ENCODE data around the gene NUP188.

NUP188 gene

DNA sequence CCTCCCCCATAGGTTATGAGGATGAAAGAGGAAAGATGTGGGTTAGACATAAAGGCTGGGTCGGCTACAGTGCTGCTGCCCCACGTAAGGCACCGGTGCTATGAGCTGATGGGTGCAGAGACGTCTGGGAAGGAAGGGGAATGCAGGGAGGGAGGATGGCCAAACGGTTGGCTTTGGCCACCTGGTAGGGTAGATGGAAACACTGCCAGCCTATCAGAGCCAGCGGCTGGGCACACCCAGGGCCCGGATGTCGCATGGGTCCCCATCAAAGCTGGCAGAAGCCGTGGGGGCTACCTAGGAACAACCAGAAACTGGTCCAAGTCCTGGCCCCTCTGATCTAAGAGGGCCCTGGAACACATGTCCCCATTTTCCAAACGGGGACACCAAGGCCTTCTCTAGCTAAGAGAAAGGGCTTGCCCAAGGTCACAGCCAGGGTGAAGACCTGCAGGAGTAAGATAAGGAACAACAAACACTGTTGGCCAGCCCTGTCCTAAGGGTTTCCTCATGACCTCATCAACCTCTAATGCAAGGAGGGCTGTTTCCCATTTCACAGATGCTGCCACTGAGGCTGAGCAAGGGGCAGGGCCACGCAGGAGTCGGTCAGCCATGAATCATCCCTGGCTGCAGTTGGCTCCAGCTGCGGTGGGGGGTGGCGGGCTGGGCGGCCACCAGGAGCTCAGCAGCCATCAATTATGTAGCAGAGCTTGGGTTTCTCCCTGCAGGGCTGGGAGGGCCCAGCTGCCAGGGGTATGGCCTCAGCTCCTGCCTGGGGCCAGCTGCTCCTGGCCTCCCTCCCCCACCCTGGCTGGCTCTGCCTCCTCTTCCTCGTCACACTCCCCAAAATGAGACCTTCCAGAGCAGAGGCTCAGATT is 75.8 kb downstream of the NUP188 start:
- peak overlapping the region; percentile 10; the same call in 1 of the 2 replicates for H3K27ac ChIP-seq (ENCODE audit: low read depth, low read length)

DNA sequence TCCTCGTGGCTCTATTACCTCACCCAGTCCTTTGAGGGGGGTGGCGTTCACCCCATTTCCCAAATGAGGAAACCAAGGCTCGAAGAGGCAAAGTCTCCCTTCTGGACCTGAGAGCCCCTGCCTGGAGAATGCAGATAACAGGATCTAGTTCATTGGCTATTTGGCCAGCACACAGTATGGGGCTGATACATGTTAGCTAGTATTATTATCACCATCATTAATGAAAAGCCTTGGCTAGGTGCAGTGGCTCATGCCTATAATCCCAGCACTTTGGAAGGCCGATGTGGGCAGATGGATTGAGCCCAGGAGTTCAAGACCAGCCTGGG is 76.4 kb downstream of the NUP188 start:
- peaks cover 10% of the 10 kb centered on the region; the same call in 1 of the 2 replicates for H3K4me1 ChIP-seq (ENCODE audit: insufficient read depth, low read length)
- 83% methylated on average over 4 of the region's 4 CpGs for WGBS
- H3K27me3 ChIP-seq (ENCODE audit: insufficient read depth, low read length), result no peaks in the 10 kb centered on the region
- H3K27ac ChIP-seq (ENCODE audit: low read depth, low read length), result peak overlapping the region; percentile 10; the same call in 1 of the 2 replicates
- H3K9me3 ChIP-seq (ENCODE audit: insufficient read depth, low read depth, low read length), result no peaks in the 10 kb centered on the region
- no peak overlapping the region for H3K4me3 ChIP-seq (ENCODE audit: low read length)
- no peak overlapping the region for H3K9ac ChIP-seq (ENCODE audit: low read depth, low read length)
- H3K36me3 ChIP-seq (ENCODE audit: insufficient read depth, low read length), result peaks cover 4% of the 10 kb centered on the region; the same call in 1 of the 2 replicates

More for the DNA sequence above, 75.8 kb downstream of the NUP188 start:
- Histone ChIP-seq H3K4me1 (ENCODE audit: insufficient read depth, low read length) (peaks cover 10% of the 10 kb centered on the region; the same call in 1 of the 2 replicates), H3K9ac (ENCODE audit: low read depth, low read length) (no peak overlapping the region), H3K4me3 (ENCODE audit: low read length) (no peak overlapping the region), H3K27me3 (ENCODE audit: insufficient read depth, low read length) (no peaks in the 10 kb centered on the region), H3K9me3 (ENCODE audit: insufficient read depth, low read depth, low read length) (no peaks in the 10 kb centered on the region), H3K36me3 (ENCODE audit: insufficient read depth, low read length) (peaks cover 6% of the 10 kb centered on the region; the same call in 1 of the 2 replicates)
- 73% methylated on average over 16 of the region's 16 CpGs for WGBS

DNA sequence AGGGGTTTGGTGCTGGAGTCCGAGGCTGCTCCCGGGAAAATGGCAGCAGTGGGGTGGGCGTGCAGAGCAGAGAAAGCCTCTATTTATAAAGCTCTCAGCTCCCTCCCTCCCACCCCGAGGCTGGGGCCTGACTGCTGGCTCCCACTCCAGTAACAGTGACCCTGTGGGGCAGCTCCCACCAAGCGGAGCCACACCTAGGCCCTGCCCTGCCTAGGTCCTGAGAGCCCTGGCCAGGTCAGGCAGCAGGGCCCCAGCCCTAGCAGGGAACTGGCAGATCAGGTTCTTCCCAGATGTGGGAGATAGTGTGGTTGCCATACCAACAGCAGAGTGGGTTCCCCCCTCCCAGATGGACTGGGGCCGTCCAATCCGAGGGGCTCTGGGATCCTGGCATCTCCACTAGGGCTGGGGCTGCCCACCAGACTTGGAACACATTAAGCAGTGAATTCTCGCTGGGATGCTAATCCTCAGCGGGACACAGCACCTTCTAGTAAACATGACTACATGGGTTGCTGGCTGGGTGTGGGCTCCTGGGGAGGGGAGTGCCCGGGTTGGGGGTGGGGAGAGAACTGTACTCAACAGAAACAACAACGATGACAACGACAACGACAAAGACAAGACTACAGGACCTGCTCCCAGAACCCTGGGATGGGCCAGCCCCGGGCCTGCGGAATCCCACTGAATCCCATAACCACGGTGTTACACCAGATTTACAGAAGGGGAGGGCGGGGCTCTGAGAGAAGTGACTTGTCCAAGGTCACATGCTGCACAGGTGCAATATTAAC is 79.1 kb downstream of the NUP188 start:
- H3K4me1 ChIP-seq (ENCODE audit: insufficient read depth, low read length), result peaks cover 10% of the 10 kb centered on the region; the same call in 1 of the 2 replicates
- WGBS, result 60% methylated on average over 17 of the region's 17 CpGs
- H3K4me3 ChIP-seq (ENCODE audit: low read length), result peak overlapping the region; percentile 86
- 0 out of 2 replicates have a peak overlapping the region, but pooled peaks have one; percentile 6 for H3K27ac ChIP-seq (ENCODE audit: low read depth, low read length)
- H3K9me3 ChIP-seq (ENCODE audit: insufficient read depth, low read depth, low read length), result no peaks in the 10 kb centered on the region
- no peaks in the 10 kb centered on the region for H3K36me3 ChIP-seq (ENCODE audit: insufficient read depth, low read length)
- no peak overlapping the region for H3K9ac ChIP-seq (ENCODE audit: low read depth, low read length)
- H3K27me3 ChIP-seq (ENCODE audit: insufficient read depth, low read length), result no peaks in the 10 kb centered on the region

- H3K9me3 ChIP-seq (ENCODE audit: insufficient read depth, low read depth, low read length), result no peaks in the 10 kb centered on the region
- H3K9ac ChIP-seq (ENCODE audit: low read depth, low read length), result peak overlapping the region; percentile 80
- H3K4me3 ChIP-seq (ENCODE audit: low read length), result peak overlapping the region; percentile 86
- 0 out of 2 replicates have a peak overlapping the region, but pooled peaks have one; percentile 29 for H3K27ac ChIP-seq (ENCODE audit: low read depth, low read length)
- no peaks in the 10 kb centered on the region for H3K27me3 ChIP-seq (ENCODE audit: insufficient read depth, low read length)
- peaks cover 10% of the 10 kb centered on the region; the same call in 1 of the 2 replicates for H3K4me1 ChIP-seq (ENCODE audit: insufficient read depth, low read length)
- 40% methylated on average over 9 of the region's 9 CpGs for WGBS
- no peaks in the 10 kb centered on the region for H3K36me3 ChIP-seq (ENCODE audit: insufficient read depth, low read length)
Observed at GRCh38 chr9:129027224-129027684, 79.8 kb downstream of the NUP188 start.

DNA sequence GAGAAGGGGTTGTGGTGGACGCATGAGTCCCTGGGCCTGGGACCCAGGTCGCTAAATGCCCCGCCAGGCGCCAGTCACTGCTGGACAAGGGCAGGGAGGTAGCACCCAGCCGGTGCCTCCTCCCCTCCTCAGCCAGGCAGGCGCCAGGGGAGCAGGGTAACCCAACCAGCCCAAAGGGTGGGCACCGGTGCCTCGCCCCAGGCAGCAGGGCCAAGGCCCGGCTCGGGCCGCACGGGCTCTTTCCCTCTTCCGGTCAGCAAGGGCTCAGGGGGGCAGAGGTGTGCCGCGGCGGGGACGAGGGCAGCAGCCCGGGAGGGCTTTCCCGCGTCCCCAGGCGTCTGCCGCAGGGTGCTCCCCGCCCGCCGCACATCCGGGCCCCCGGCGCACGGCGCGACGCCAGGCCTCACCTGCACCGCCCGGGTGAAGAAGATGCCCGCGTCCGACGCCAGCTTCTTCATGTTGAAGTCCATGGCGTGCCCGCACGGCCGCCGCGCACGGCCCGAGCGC is 80.2 kb downstream of the NUP188 start:
- WGBS, result 3% methylated on average over 47 of the region's 47 CpGs
- H3K36me3 ChIP-seq (ENCODE audit: insufficient read depth, low read length), result no peaks in the 10 kb centered on the region

DNA sequence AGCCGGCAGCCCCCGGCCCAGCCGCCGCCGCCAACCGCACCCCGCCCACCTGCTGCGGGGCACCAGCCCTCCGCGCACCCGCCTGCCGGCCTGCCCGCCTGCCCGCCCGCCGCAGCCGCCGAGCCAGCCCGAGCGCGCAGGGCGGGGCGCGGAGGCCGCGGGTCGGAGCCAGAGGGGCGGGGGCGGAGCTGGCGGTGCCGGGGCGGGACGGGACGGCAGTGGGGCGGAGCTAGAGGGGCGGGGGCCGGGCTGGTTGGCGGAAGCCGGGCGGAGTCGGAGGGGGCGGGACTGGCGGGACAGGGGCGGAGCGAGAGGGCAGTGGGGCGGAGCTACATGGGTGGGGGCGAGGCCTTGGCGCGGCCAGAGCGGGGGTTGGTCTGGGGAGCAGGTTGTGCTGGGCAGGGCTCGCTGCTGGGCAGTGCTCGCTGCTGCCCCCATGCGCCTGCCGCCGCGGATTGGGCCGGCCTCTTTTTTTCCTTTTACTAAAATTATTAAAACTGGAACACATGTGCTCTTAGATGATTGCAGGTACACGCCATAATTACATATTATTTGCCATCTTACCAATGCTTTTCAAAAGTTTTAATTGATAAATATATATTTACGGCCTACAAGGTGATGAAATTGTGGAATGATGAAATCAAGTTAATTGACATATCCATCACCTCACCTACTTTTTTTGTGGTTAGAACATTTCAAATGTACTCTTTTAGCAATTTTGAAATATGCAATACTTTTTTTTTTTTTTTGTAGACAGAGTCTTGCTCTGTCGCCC is 80.9 kb downstream of the NUP188 start, which contains the start of gene SH3GLB2:
Gene SH3GLB2, minus strand, starts transcription at position 140 of the 775 bp plus-strand sequence. CDS start 177 bp downstream, outside the sequence.
- Histone ChIP-seq H3K4me1 (ENCODE audit: insufficient read depth, low read length) (peaks cover 10% of the 10 kb centered on the region; the same call in 1 of the 2 replicates), H3K27ac (ENCODE audit: low read depth, low read length) (0 out of 2 replicates have a peak within 1 kb of the TSS, but pooled peaks have one; percentile 29), H3K4me3 (ENCODE audit: low read length) (peak within 1 kb of the TSS; percentile 86)

More for the DNA sequence above, 80.2 kb downstream of the NUP188 start:
- peak overlapping the region; percentile 80 for H3K9ac ChIP-seq (ENCODE audit: low read depth, low read length)
- H3K4me1 ChIP-seq (ENCODE audit: insufficient read depth, low read length), result peaks cover 10% of the 10 kb centered on the region; the same call in 1 of the 2 replicates
- H3K27ac ChIP-seq (ENCODE audit: low read depth, low read length), result 0 out of 2 replicates have a peak overlapping the region, but pooled peaks have one; percentile 29
- no peaks in the 10 kb centered on the region for H3K27me3 ChIP-seq (ENCODE audit: insufficient read depth, low read length)
- H3K9me3 ChIP-seq (ENCODE audit: insufficient read depth, low read depth, low read length), result no peaks in the 10 kb centered on the region
- H3K4me3 ChIP-seq (ENCODE audit: low read length), result peak overlapping the region; percentile 86

DNA sequence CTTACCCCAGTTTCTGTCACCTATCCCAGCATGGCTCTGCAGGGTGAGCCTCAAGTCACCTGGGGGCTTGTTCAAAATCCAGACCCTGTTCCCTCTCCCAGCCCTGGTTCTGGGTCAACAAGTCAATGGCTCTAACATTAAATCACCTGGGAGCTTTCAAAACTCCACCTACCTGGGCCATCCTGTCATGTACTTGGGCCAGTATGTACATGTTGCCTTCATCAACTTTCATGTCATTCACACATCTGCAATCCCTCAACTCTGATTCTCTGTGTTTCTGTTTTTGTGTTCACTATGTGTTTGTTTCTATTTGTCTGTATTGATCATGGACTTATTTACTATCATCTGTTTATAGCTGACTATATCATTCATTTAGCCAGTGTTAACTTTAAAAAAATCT is 82.7 kb downstream of the NUP188 start:
- Histone ChIP-seq H3K36me3 (ENCODE audit: insufficient read depth, low read length) (no peaks in the 10 kb centered on the region), H3K9me3 (ENCODE audit: insufficient read depth, low read depth, low read length) (no peaks in the 10 kb centered on the region), H3K4me1 (ENCODE audit: insufficient read depth, low read length) (peaks cover 5% of the 10 kb centered on the region; the same call in 1 of the 2 replicates), H3K27ac (ENCODE audit: low read depth, low read length) (no peak overlapping the region), H3K27me3 (ENCODE audit: insufficient read depth, low read length) (no peaks in the 10 kb centered on the region), H3K9ac (ENCODE audit: low read depth, low read length) (no peak overlapping the region), H3K4me3 (ENCODE audit: low read length) (no peak overlapping the region)

More for the DNA sequence above, 80.9 kb downstream of the NUP188 start, which contains the start of gene SH3GLB2:
- Histone ChIP-seq H3K9me3 (ENCODE audit: insufficient read depth, low read depth, low read length) (no peaks in the 10 kb centered on the region), H3K27me3 (ENCODE audit: insufficient read depth, low read length) (no peaks in the 10 kb centered on the region), H3K9ac (ENCODE audit: low read depth, low read length) (peak within 1 kb of the TSS; percentile 80), H3K36me3 (ENCODE audit: insufficient read depth, low read length) (no peaks in the 10 kb centered on the region)
- 3% methylated on average over 58 of the region's 60 CpGs for WGBS

- Histone ChIP-seq H3K27ac (ENCODE audit: low read depth, low read length) (no peak overlapping the region), H3K9me3 (ENCODE audit: insufficient read depth, low read depth, low read length) (no peaks in the 10 kb centered on the region), H3K9ac (ENCODE audit: low read depth, low read length) (no peak overlapping the region), H3K27me3 (ENCODE audit: insufficient read depth, low read length) (no peaks in the 10 kb centered on the region), H3K4me1 (ENCODE audit: insufficient read depth, low read length) (0 out of 2 replicates have a peak, but pooled peaks cover 5% of the 10 kb centered on the region), H3K36me3 (ENCODE audit: insufficient read depth, low read length) (no peaks in the 10 kb centered on the region), H3K4me3 (ENCODE audit: low read length) (no peak overlapping the region)
- WGBS, result 66% methylated on average over 4 of the region's 4 CpGs
Observed at GRCh38 chr9:129031514-129031913, 84.0 kb downstream of the NUP188 start.

GRCh38 chr9:129032541-129033159 is 85.2 kb downstream of the NUP188 start:
- H3K36me3 ChIP-seq (ENCODE audit: insufficient read depth, low read length), result no peaks in the 10 kb centered on the region
- no peak overlapping the region for H3K9ac ChIP-seq (ENCODE audit: low read depth, low read length)
- H3K9me3 ChIP-seq (ENCODE audit: insufficient read depth, low read depth, low read length), result no peaks in the 10 kb centered on the region
- no peak overlapping the region for H3K4me3 ChIP-seq (ENCODE audit: low read length)
- WGBS, result 91% methylated on average over 10 of the region's 12 CpGs
- H3K4me1 ChIP-seq (ENCODE audit: insufficient read depth, low read length), result no peaks in the 10 kb centered on the region; the same call in 1 of the 2 replicates
- H3K27me3 ChIP-seq (ENCODE audit: insufficient read depth, low read length), result no peaks in the 10 kb centered on the region
- H3K27ac ChIP-seq (ENCODE audit: low read depth, low read length), result no peak overlapping the region

GRCh38 chr9:129033216-129033615 is 85.7 kb downstream of the NUP188 start:
- Histone ChIP-seq H3K9me3 (ENCODE audit: insufficient read depth, low read depth, low read length) (no peaks in the 10 kb centered on the region), H3K27me3 (ENCODE audit: insufficient read depth, low read length) (no peaks in the 10 kb centered on the region), H3K4me1 (ENCODE audit: insufficient read depth, low read length) (no peaks in the 10 kb centered on the region; the same call in 1 of the 2 replicates), H3K36me3 (ENCODE audit: insufficient read depth, low read length) (no peaks in the 10 kb centered on the region), H3K27ac (ENCODE audit: low read depth, low read length) (no peak overlapping the region), H3K4me3 (ENCODE audit: low read length) (no peak overlapping the region), H3K9ac (ENCODE audit: low read depth, low read length) (no peak overlapping the region)
- 95% methylated on average over 8 of the region's 8 CpGs for WGBS
